Measurements from ENCODE around the gene NID1.

The NID1 gene

DNA sequence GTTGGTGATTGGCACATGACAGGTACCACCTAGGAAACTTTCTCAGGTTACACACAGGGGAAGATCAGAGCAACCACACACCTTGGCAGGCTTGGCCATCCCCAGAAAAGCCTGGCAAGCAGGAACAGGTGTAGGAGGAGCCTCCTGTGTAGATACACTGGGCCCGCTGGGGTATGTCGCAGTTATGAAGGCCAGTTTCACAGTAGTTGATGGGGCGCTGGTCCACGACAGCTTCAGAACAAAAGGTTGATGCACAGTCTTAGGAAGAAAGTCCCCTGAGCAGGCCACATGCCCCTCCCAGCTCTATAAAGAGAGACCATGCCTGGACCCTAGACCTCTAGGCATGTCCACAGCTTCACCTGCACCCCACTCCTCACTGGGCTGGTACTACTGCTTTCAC is 51.6 kb downstream of the NID1 start:
- H3K4me2 ChIP-seq (ENCODE audit: insufficient read depth, low read length, poor library complexity, severe bottlenecking), result no peak overlapping the region
- H2BK120ac ChIP-seq (ENCODE audit: low read depth, low read length), result no peak overlapping the region
- no peak overlapping the region for H4K91ac ChIP-seq (ENCODE audit: low read depth, low read length, poor library complexity)
- no peak overlapping the region for H3K4ac ChIP-seq (ENCODE audit: low read length)
- H3K9ac ChIP-seq (ENCODE audit: low read depth, low read length, poor library complexity), result no peak overlapping the region
- no peak overlapping the region for H3K14ac ChIP-seq (ENCODE audit: low read length)
- H3K23ac ChIP-seq (ENCODE audit: low read depth, low read length, poor library complexity), result no peak overlapping the region
- no peaks in the 10 kb centered on the region for H3K79me1 ChIP-seq (ENCODE audit: low read depth, low read length)
- no peaks in the 10 kb centered on the region for H3K9me3 ChIP-seq (replicated peaks in 1 of 2; ENCODE audit: control insufficient read depth in 2 of 2, insufficient read depth in 1 of 2, low read depth in 1 of 2, low read length in 2 of 2)
- H4K8ac ChIP-seq (ENCODE audit: low read depth, low read length), result no peak overlapping the region
- no peak overlapping the region for H2BK12ac ChIP-seq (ENCODE audit: low read length)
- H2AK5ac ChIP-seq (ENCODE audit: low read depth, low read length), result no peak overlapping the region
- H3K27me3 ChIP-seq (ENCODE audit: control insufficient read depth in 3 of 3, insufficient read depth in 3 of 3, low read depth in 1 of 3, low read length in 3 of 3), result no peaks in the 10 kb centered on the region
- H3K4me1 ChIP-seq (ENCODE audit: control insufficient read depth in 2 of 2, insufficient read depth in 1 of 2, low read depth in 1 of 2, low read length in 2 of 2), result no peaks in the 10 kb centered on the region
- H2BK5ac ChIP-seq (ENCODE audit: low read length), result no peak overlapping the region
- peaks cover 16 to 23% of the 10 kb centered on the region in 2 donors for H3K36me3 ChIP-seq (replicated peaks in 1 of 2; ENCODE audit: control insufficient read depth in 2 of 2, insufficient read depth in 2 of 2, low read length in 2 of 2)
- no peak overlapping the region for H3K4me3 ChIP-seq (ENCODE audit: low read length in 2 of 2)
- WGBS, 2 donors (ENCODE audit: extremely low coverage in 2 of 2, insufficient read length in 2 of 2, insufficient replicate concordance in 1 of 2), result no CpG with 5 or more reads among the region's 4 CpGs
- DNase-seq (ENCODE audit: low spot score), result no peak
- no peak overlapping the region for H3K27ac ChIP-seq (replicated peaks; ENCODE audit: low read length)
- H2AFZ ChIP-seq (ENCODE audit: low read length), result no peak overlapping the region
- no peak overlapping the region for H2BK15ac ChIP-seq (ENCODE audit: low read length)
- no peak overlapping the region for H3K18ac ChIP-seq (ENCODE audit: low read length)

DNA sequence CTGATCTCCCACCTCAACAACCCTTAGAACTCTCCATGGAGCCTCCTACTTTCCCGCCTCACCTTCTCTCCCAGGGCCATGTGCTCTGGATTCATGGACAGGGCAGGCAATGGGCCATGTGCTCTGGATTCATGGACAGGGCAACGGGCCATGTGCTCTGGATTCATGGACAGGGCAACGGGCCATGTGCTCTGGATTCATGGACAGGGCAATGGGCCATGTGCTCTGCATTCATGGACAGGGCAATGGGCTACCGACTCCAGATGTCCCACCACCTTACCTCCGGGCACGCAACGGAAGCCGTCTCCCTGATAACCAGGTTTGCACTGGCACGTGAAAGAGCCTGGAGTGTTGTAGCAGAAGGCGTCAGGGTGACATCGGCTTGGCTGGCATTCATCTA is 53.2 kb downstream of the NID1 start:
- no peak overlapping the region for H2BK15ac ChIP-seq (ENCODE audit: low read length)
- H3K4me1 ChIP-seq (ENCODE audit: control insufficient read depth in 2 of 2, insufficient read depth in 1 of 2, low read depth in 1 of 2, low read length in 2 of 2), result no peaks in the 10 kb centered on the region
- no peak overlapping the region for H3K9ac ChIP-seq (ENCODE audit: low read depth, low read length, poor library complexity)

DNA sequence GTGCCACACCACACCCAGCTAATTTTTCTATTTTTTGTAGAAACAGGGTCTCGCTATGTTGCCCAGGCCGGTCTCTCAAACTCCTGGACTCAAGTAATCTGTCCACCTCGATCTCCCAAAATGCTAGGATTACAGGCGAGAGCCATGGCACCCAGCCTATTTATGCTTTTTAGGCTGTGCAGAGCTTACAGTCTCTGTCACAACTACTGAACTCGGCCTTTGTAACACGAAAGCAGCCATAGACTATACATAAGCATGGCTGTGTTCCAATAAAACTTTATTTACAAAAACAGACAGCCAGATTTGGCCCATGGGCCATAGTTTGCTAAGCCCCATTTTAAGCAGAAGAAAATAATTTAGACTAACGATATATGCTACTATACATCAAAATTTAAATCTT is 54.4 kb downstream of the NID1 start:
- Histone ChIP-seq H3K23ac (ENCODE audit: low read depth, low read length, poor library complexity) (no peak overlapping the region), H3K79me1 (ENCODE audit: low read depth, low read length) (no peaks in the 10 kb centered on the region), H2BK5ac (ENCODE audit: low read length) (no peak overlapping the region), H3K36me3 (replicated peaks in 1 of 2; ENCODE audit: control insufficient read depth in 2 of 2, insufficient read depth in 2 of 2, low read length in 2 of 2) (peaks cover 14 to 15% of the 10 kb centered on the region in 2 donors), H3K18ac (ENCODE audit: low read length) (no peak overlapping the region), H3K4ac (ENCODE audit: low read length) (no peak overlapping the region), H3K27me3 (ENCODE audit: control insufficient read depth in 3 of 3, insufficient read depth in 3 of 3, low read depth in 1 of 3, low read length in 3 of 3) (no peaks in the 10 kb centered on the region), H3K4me1 (ENCODE audit: control insufficient read depth in 2 of 2, insufficient read depth in 1 of 2, low read depth in 1 of 2, low read length in 2 of 2) (no peaks in the 10 kb centered on the region), H2BK12ac (ENCODE audit: low read length) (no peak overlapping the region), H2AK5ac (ENCODE audit: low read depth, low read length) (no peak overlapping the region), H2BK120ac (ENCODE audit: low read depth, low read length) (no peak overlapping the region), H4K8ac (ENCODE audit: low read depth, low read length) (no peak overlapping the region), H2BK15ac (ENCODE audit: low read length) (no peak overlapping the region), H3K27ac (replicated peaks; ENCODE audit: low read length) (no peak overlapping the region), H3K4me2 (ENCODE audit: insufficient read depth, low read length, poor library complexity, severe bottlenecking) (no peak overlapping the region), H3K9ac (ENCODE audit: low read depth, low read length, poor library complexity) (no peak overlapping the region), H4K91ac (ENCODE audit: low read depth, low read length, poor library complexity) (no peak overlapping the region), H3K4me3 (ENCODE audit: low read length in 2 of 2) (no peak overlapping the region), H3K9me3 (replicated peaks in 1 of 2; ENCODE audit: control insufficient read depth in 2 of 2, insufficient read depth in 1 of 2, low read depth in 1 of 2, low read length in 2 of 2) (no peaks in the 10 kb centered on the region), H3K14ac (ENCODE audit: low read length) (no peak overlapping the region), H2AFZ (ENCODE audit: low read length) (no peak overlapping the region)
- WGBS, 2 donors (ENCODE audit: extremely low coverage in 2 of 2, insufficient read length in 2 of 2, insufficient replicate concordance in 1 of 2), result no CpG with 5 or more reads among the region's 7 CpGs
- no peak for DNase-seq (ENCODE audit: low spot score)

More for the DNA sequence above, 53.2 kb downstream of the NID1 start:
- Histone ChIP-seq H3K4me3 (ENCODE audit: low read length in 2 of 2) (no peak overlapping the region), H2BK120ac (ENCODE audit: low read depth, low read length) (no peak overlapping the region), H4K91ac (ENCODE audit: low read depth, low read length, poor library complexity) (no peak overlapping the region), H3K36me3 (replicated peaks in 1 of 2; ENCODE audit: control insufficient read depth in 2 of 2, insufficient read depth in 2 of 2, low read length in 2 of 2) (peaks cover 16 to 23% of the 10 kb centered on the region in 2 donors), H2BK12ac (ENCODE audit: low read length) (no peak overlapping the region), H3K79me1 (ENCODE audit: low read depth, low read length) (no peaks in the 10 kb centered on the region), H3K4me2 (ENCODE audit: insufficient read depth, low read length, poor library complexity, severe bottlenecking) (no peak overlapping the region), H2BK5ac (ENCODE audit: low read length) (no peak overlapping the region), H2AFZ (ENCODE audit: low read length) (no peak overlapping the region), H2AK5ac (ENCODE audit: low read depth, low read length) (no peak overlapping the region), H4K8ac (ENCODE audit: low read depth, low read length) (no peak overlapping the region), H3K23ac (ENCODE audit: low read depth, low read length, poor library complexity) (no peak overlapping the region), H3K27ac (replicated peaks; ENCODE audit: low read length) (no peak overlapping the region), H3K4ac (ENCODE audit: low read length) (no peak overlapping the region), H3K18ac (ENCODE audit: low read length) (no peak overlapping the region), H3K14ac (ENCODE audit: low read length) (peak overlapping the region; percentile 78), H3K9me3 (replicated peaks in 1 of 2; ENCODE audit: control insufficient read depth in 2 of 2, insufficient read depth in 1 of 2, low read depth in 1 of 2, low read length in 2 of 2) (no peaks in the 10 kb centered on the region), H3K27me3 (ENCODE audit: control insufficient read depth in 3 of 3, insufficient read depth in 3 of 3, low read depth in 1 of 3, low read length in 3 of 3) (no peaks in the 10 kb centered on the region)
- no peak for DNase-seq (ENCODE audit: low spot score)
- no CpG with 5 or more reads among the region's 11 CpGs for WGBS, 2 donors (ENCODE audit: extremely low coverage in 2 of 2, insufficient read length in 2 of 2, insufficient replicate concordance in 1 of 2)

DNA sequence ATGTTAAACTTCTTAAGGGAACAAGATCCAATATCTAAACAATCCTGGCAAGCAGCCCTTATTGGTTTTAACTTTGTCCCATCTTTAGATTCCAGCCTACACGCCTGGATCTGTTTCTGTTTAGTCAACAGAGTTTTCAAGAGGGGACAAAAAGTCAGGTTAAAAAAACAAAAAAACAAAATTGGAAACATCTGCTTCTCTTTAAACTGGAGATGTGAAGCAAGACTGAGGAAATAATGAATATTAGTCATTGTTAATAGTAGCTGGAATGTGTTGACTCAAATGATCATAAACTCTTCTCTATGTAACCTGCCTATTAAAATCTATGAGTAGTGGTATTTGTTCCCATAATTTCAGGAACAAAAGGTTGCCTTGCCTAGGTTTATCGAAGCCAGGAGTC is 55.0 kb downstream of the NID1 start:
- Histone ChIP-seq H3K36me3 (replicated peaks in 1 of 2; ENCODE audit: control insufficient read depth in 2 of 2, insufficient read depth in 2 of 2, low read length in 2 of 2) (peaks cover 14 to 15% of the 10 kb centered on the region in 2 donors), H2AK5ac (ENCODE audit: low read depth, low read length) (no peak overlapping the region), H3K4me2 (ENCODE audit: insufficient read depth, low read length, poor library complexity, severe bottlenecking) (no peak overlapping the region), H2BK5ac (ENCODE audit: low read length) (no peak overlapping the region), H2BK12ac (ENCODE audit: low read length) (no peak overlapping the region), H3K4me1 (ENCODE audit: control insufficient read depth in 2 of 2, insufficient read depth in 1 of 2, low read depth in 1 of 2, low read length in 2 of 2) (no peaks in the 10 kb centered on the region), H2BK15ac (ENCODE audit: low read length) (no peak overlapping the region), H3K18ac (ENCODE audit: low read length) (no peak overlapping the region), H3K9me3 (replicated peaks in 1 of 2; ENCODE audit: control insufficient read depth in 2 of 2, insufficient read depth in 1 of 2, low read depth in 1 of 2, low read length in 2 of 2) (no peaks in the 10 kb centered on the region), H2BK120ac (ENCODE audit: low read depth, low read length) (no peak overlapping the region), H3K79me1 (ENCODE audit: low read depth, low read length) (no peaks in the 10 kb centered on the region), H2AFZ (ENCODE audit: low read length) (no peak overlapping the region), H3K14ac (ENCODE audit: low read length) (no peak overlapping the region), H3K27me3 (ENCODE audit: control insufficient read depth in 3 of 3, insufficient read depth in 3 of 3, low read depth in 1 of 3, low read length in 3 of 3) (no peaks in the 10 kb centered on the region), H3K23ac (ENCODE audit: low read depth, low read length, poor library complexity) (no peak overlapping the region), H4K91ac (ENCODE audit: low read depth, low read length, poor library complexity) (no peak overlapping the region), H3K27ac (replicated peaks; ENCODE audit: low read length) (no peak overlapping the region), H3K4ac (ENCODE audit: low read length) (no peak overlapping the region), H3K4me3 (ENCODE audit: low read length in 2 of 2) (no peak overlapping the region), H4K8ac (ENCODE audit: low read depth, low read length) (no peak overlapping the region), H3K9ac (ENCODE audit: low read depth, low read length, poor library complexity) (no peak overlapping the region)
- WGBS, 2 donors (ENCODE audit: extremely low coverage in 2 of 2, insufficient read length in 2 of 2, insufficient replicate concordance in 1 of 2), result no CpG with 5 or more reads among the region's 2 CpGs
- DNase-seq (ENCODE audit: low spot score), result no peak

Measured in neuronal stem cell (in vitro differentiated cells).